Measurements from ENCODE around the gene NVL. TPM values are rescaled to one million over a fixed set of nuclear protein-coding genes. Genes with fewer than 3 reads are reported as not detected.
"Not testable (repeated sequence)": the region's sequence is repeated elsewhere in the genome, so short reads cannot be mapped to it uniquely, and the experiment has no call there.

Gene NVL
- polyA plus RNA-seq, 1 of the 3 experiments (the other 2 are of a cell fraction) = 12.4 TPM

DNA sequence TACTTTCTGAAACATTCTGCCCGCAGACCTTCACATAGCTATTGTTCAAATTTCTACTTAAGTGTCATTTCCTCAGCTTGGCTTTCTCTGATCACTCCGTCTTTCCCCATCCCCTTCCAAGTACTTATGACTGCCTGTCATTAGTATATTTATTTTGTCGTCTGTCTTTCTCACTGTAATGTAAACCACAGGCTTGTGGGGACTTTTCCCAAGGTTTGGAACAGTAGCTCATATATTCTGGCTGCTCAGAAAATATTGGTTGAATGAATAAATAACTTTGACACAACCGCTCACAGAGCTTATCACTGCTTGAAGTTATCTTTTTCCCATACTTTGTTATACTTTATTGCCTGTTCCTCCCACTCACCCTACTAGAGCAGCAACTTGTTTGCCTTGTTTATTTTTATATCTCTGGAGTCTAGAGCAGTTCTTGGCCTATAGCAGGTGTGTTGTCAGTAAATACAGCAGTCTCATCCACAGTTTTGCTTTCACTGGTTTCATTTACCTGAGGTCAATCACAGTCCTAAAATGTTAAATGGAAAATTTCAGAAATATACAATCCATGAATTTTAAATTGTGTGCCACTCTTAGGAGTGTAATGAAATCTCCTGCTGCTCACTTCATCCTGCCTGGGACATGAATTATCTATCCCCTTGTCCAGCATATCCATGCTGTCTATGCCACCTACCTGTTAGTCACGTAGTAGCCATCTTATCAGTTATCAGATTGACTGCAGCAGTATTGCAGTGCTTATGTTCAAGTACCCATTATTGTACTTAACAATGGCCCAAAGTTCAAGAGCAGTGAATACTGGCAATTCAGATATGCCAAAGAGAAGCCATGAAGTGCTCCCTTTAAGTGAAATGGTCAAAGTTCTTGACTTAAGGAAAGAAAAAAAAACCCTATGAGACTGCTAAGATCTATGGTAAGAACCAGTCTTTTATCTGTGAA is 24.3 kb upstream of the NVL start:
- Histone ChIP-seq H3K4me1 (ENCODE audit: control insufficient read depth in 1 of 2, insufficient read depth in 2 of 2, low read depth in 1 of 2, low read length in 1 of 2) (peaks cover 0 to 8% of the 10 kb centered on the region in 2 experiments; a peak in 3 of 4 replicates), H3K9ac (no peak overlapping the region), H3K27ac (ENCODE audit: low read depth in 2 of 2, low read length in 1 of 2) (no peak overlapping the region), H3K4me2 (no peak overlapping the region), H3K79me2 (ENCODE audit: insufficient read depth) (peaks cover 25% of the 10 kb centered on the region), H2AFZ (ENCODE audit: low read depth) (no peak overlapping the region), H3K9me2 (no peaks in the 10 kb centered on the region), H3K9me3 (no peaks in the 10 kb centered on the region), H4K20me1 (ENCODE audit: insufficient read depth) (peaks cover 7% of the 10 kb centered on the region), H3K4me3 (ENCODE audit: low read depth in 2 of 2, low read length in 1 of 2) (no peak overlapping the region), H3K36me3 (replicated peaks in 1 of 2; ENCODE audit: control insufficient read depth in 1 of 2, insufficient read depth in 2 of 2, low read length in 1 of 2) (no peaks in the 10 kb centered on the region), H3F3A (replicated peaks; ENCODE audit: insufficient read depth) (no peaks in the 10 kb centered on the region), H3K27me3 (ENCODE audit: insufficient read depth) (no peaks in the 10 kb centered on the region)
- ChIA-PET CTCF (interaction anchor here (1.8 to 2.0 kb wide), 2 partner anchors 21 to 159 kb away, joined by 3 to 8 read pairs; no protein-coding TSS in a partner anchor), POLR2A (no interaction called here)
- 78% methylated on average over 5 of the region's 5 CpGs for WGBS (ENCODE audit: low lambda C conversion rate)
- TF ChIP-seq RAD21 (IDR thresholded peaks at IDR 0.05; ENCODE audit: low read length) (no peak), RXRA (IDR thresholded peaks at IDR 0.05; ENCODE audit: borderline replicate concordance, low read depth) (no peak), YY1 (IDR thresholded peaks at IDR 0.05; ENCODE audit: low read depth) (no peak), CHD2 (IDR thresholded peaks at IDR 0.05; ENCODE audit: low read length, partially characterized antibody) (no peak), FOXM1 (IDR thresholded peaks at IDR 0.05; ENCODE audit: low read depth) (no peak), MXI1 (IDR thresholded peaks at IDR 0.05; ENCODE audit: low read depth, low read length) (no peak), TEAD4 (IDR thresholded peaks at IDR 0.05; ENCODE audit: borderline replicate concordance, insufficient read depth) (no peak), RCOR1 (IDR thresholded peaks at IDR 0.05; ENCODE audit: low read length) (no peak), SIN3A (IDR thresholded peaks at IDR 0.05; ENCODE audit: borderline replicate concordance, low read depth, low read length) (no peak), JUND (IDR thresholded peaks at IDR 0.05) (no peak), ELF1 (IDR thresholded peaks at IDR 0.05) (no peak), NFIC (IDR thresholded peaks at IDR 0.05; ENCODE audit: borderline replicate concordance) (no peak), POLR2AphosphoS5 (IDR thresholded peaks at IDR 0.05; ENCODE audit: low read depth, low read length) (no peak), GATA2 (CRISPR knock-in tag; IDR thresholded peaks at IDR 0.05) (no peak)
- TF ChIP-seq, protein P1, sequence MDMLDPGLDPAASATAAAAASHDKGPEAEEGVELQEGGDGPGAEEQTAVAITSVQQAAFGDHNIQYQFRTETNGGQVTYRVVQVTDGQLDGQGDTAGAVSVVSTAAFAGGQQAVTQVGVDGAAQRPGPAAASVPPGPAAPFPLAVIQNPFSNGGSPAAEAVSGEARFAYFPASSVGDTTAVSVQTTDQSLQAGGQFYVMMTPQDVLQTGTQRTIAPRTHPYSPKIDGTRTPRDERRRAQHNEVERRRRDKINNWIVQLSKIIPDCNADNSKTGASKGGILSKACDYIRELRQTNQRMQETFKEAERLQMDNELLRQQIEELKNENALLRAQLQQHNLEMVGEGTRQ (IDR thresholded peaks at IDR 0.05; ENCODE audit: borderline replicate concordance, low read depth, low read length) = no peak
- TF ChIP-seq, protein P2, sequence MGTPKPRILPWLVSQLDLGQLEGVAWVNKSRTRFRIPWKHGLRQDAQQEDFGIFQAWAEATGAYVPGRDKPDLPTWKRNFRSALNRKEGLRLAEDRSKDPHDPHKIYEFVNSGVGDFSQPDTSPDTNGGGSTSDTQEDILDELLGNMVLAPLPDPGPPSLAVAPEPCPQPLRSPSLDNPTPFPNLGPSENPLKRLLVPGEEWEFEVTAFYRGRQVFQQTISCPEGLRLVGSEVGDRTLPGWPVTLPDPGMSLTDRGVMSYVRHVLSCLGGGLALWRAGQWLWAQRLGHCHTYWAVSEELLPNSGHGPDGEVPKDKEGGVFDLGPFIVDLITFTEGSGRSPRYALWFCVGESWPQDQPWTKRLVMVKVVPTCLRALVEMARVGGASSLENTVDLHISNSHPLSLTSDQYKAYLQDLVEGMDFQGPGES (IDR thresholded peaks at IDR 0.05; ENCODE audit: low read depth, low read length) = no peak
- TF ChIP-seq, protein P3, sequence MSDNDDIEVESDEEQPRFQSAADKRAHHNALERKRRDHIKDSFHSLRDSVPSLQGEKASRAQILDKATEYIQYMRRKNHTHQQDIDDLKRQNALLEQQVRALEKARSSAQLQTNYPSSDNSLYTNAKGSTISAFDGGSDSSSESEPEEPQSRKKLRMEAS (IDR thresholded peaks at IDR 0.05; ENCODE audit: low read depth) = no peak
- TF ChIP-seq, protein P4, sequence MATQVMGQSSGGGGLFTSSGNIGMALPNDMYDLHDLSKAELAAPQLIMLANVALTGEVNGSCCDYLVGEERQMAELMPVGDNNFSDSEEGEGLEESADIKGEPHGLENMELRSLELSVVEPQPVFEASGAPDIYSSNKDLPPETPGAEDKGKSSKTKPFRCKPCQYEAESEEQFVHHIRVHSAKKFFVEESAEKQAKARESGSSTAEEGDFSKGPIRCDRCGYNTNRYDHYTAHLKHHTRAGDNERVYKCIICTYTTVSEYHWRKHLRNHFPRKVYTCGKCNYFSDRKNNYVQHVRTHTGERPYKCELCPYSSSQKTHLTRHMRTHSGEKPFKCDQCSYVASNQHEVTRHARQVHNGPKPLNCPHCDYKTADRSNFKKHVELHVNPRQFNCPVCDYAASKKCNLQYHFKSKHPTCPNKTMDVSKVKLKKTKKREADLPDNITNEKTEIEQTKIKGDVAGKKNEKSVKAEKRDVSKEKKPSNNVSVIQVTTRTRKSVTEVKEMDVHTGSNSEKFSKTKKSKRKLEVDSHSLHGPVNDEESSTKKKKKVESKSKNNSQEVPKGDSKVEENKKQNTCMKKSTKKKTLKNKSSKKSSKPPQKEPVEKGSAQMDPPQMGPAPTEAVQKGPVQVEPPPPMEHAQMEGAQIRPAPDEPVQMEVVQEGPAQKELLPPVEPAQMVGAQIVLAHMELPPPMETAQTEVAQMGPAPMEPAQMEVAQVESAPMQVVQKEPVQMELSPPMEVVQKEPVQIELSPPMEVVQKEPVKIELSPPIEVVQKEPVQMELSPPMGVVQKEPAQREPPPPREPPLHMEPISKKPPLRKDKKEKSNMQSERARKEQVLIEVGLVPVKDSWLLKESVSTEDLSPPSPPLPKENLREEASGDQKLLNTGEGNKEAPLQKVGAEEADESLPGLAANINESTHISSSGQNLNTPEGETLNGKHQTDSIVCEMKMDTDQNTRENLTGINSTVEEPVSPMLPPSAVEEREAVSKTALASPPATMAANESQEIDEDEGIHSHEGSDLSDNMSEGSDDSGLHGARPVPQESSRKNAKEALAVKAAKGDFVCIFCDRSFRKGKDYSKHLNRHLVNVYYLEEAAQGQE (IDR thresholded peaks at IDR 0.05; ENCODE audit: low read depth, low read length) = no peak
- DNase-seq = no peak

DNA sequence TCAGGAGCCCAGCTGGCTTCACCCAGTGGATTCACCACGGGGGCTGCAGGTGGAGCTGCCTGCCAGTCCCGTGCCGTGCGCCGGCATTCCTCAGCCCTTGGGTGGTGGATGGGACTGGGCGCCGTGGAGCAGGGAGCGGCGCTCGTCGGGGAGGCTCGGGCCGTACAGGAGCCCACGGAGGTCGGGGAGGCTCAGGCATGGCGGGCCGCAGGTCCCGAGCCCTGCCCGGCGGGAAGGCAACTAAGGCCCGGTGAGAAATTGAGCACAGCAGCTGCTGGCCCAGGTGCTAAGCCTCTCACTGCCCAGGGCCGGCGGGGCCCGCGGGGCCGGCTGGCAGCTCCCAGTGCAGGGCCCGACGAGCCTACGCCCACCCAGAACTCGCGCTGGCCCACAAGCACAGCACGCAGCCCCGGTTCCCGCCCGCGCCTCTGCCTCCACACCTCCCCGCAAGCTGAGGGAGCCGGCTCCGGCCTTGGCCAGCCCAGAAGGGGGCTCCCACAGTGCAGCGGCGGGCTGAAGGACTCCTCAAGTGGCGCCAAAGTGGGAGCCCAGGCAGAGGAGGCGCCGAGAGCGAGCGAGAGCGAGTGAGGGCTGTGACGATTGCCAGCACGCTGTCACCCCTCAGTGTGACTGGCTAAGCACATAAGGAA is 22.6 kb upstream of the NVL start:
- not testable (repeated sequence) for H3K4me3 ChIP-seq (ENCODE audit: low read depth in 2 of 2, low read length in 1 of 2)

More for the DNA sequence above, 22.6 kb upstream of the NVL start:
- H3K9ac ChIP-seq; H2AFZ ChIP-seq (ENCODE audit: low read depth); H3F3A ChIP-seq (replicated peaks; ENCODE audit: insufficient read depth); H4K20me1 ChIP-seq (ENCODE audit: insufficient read depth); H3K4me2 ChIP-seq; H3K27ac ChIP-seq (ENCODE audit: low read depth in 2 of 2, low read length in 1 of 2); POLR2A ChIA-PET; H3K4me1 ChIP-seq (ENCODE audit: control insufficient read depth in 1 of 2, insufficient read depth in 2 of 2, low read depth in 1 of 2, low read length in 1 of 2); H3K27me3 ChIP-seq (ENCODE audit: insufficient read depth); H3K9me2 ChIP-seq; DNase-seq; H3K79me2 ChIP-seq (ENCODE audit: insufficient read depth); H3K36me3 ChIP-seq (replicated peaks in 1 of 2; ENCODE audit: control insufficient read depth in 1 of 2, insufficient read depth in 2 of 2, low read length in 1 of 2); H3K9me3 ChIP-seq: not testable (repeated sequence)
- CTCF ChIA-PET = interaction anchor here (1.8 to 2.0 kb wide), 2 partner anchors 19 to 161 kb away, joined by 3 to 8 read pairs; no protein-coding TSS in a partner anchor
- WGBS (ENCODE audit: low lambda C conversion rate) = 90% methylated on average over 21 of the region's 49 CpGs

All from SK-N-SH (cell line).